ENCODE data around the gene MED23. TPM values are rescaled to one million over a fixed set of nuclear protein-coding genes. Genes with fewer than 3 reads are reported as not detected.

Gene MED23
- total and polyA plus RNA-seq, 9 of the 15 experiments (the other 6 are each of a cell fraction or from before 2014, with no cell fraction given): 13.7 to 61.2 (median 27.2) TPM

- TF ChIP-seq, protein P1, sequence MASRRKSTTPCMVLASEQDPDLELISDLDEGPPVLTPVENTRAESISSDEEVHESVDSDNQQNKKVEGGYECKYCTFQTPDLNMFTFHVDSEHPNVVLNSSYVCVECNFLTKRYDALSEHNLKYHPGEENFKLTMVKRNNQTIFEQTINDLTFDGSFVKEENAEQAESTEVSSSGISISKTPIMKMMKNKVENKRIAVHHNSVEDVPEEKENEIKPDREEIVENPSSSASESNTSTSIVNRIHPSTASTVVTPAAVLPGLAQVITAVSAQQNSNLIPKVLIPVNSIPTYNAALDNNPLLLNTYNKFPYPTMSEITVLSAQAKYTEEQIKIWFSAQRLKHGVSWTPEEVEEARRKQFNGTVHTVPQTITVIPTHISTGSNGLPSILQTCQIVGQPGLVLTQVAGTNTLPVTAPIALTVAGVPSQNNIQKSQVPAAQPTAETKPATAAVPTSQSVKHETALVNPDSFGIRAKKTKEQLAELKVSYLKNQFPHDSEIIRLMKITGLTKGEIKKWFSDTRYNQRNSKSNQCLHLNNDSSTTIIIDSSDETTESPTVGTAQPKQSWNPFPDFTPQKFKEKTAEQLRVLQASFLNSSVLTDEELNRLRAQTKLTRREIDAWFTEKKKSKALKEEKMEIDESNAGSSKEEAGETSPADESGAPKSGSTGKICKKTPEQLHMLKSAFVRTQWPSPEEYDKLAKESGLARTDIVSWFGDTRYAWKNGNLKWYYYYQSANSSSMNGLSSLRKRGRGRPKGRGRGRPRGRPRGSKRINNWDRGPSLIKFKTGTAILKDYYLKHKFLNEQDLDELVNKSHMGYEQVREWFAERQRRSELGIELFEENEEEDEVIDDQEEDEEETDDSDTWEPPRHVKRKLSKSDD (conservative IDR thresholded peaks at IDR 0.05; ENCODE audit: low read length): no peak
- TF ChIP-seq GABPA (tag; conservative IDR thresholded peaks at IDR 0.05; ENCODE audit: low read depth): no peak
- TF ChIP-seq MCM3 (IDR thresholded peaks at IDR 0.05): no peak
- TF ChIP-seq FOXM1 (IDR thresholded peaks at IDR 0.05; ENCODE audit: low read depth): no peak
- no peak for TF ChIP-seq FOXM1 (CRISPR knock-in tag; IDR thresholded peaks at IDR 0.05; ENCODE audit: low read depth)
- no peak for TF ChIP-seq EWSR1 (IDR thresholded peaks at IDR 0.05; ENCODE audit: borderline replicate concordance, low read depth, partially characterized antibody)
- no peak for TF ChIP-seq ZBTB49 (CRISPR knock-in tag; IDR thresholded peaks at IDR 0.05; ENCODE audit: borderline replicate concordance)
- TF ChIP-seq, protein P2, sequence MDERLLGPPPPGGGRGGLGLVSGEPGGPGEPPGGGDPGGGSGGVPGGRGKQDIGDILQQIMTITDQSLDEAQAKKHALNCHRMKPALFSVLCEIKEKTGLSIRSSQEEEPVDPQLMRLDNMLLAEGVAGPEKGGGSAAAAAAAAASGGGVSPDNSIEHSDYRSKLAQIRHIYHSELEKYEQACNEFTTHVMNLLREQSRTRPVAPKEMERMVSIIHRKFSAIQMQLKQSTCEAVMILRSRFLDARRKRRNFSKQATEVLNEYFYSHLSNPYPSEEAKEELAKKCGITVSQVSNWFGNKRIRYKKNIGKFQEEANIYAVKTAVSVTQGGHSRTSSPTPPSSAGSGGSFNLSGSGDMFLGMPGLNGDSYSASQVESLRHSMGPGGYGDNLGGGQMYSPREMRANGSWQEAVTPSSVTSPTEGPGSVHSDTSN (CRISPR knock-in tag; IDR thresholded peaks at IDR 0.05; ENCODE audit: low read depth): no peak
- TF ChIP-seq, protein P2 (tag; conservative IDR thresholded peaks at IDR 0.05; ENCODE audit: low read depth): peak; percentile 55
- no peak for TF ChIP-seq PHB2 (IDR thresholded peaks at IDR 0.05; ENCODE audit: low read depth)
- TF ChIP-seq PYGO2 (tag; IDR thresholded peaks at IDR 0.05): no peak
- no peak for TF ChIP-seq ZNF76 (CRISPR knock-in tag; IDR thresholded peaks at IDR 0.05; ENCODE audit: borderline replicate concordance)
- peak; percentile 66 for TF ChIP-seq FOXJ2 (tag; IDR thresholded peaks at IDR 0.05)
- TF ChIP-seq, protein P3, sequence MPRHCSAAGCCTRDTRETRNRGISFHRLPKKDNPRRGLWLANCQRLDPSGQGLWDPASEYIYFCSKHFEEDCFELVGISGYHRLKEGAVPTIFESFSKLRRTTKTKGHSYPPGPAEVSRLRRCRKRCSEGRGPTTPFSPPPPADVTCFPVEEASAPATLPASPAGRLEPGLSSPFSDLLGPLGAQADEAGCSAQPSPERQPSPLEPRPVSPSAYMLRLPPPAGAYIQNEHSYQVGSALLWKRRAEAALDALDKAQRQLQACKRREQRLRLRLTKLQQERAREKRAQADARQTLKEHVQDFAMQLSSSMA (CRISPR knock-in tag; IDR thresholded peaks at IDR 0.05): no peak
- no peak for TF ChIP-seq DNMT1 (IDR thresholded peaks at IDR 0.05)
- no peak for TF ChIP-seq BDP1 (IDR thresholded peaks at IDR 0.05; ENCODE audit: insufficient read depth, insufficient read length)
- TF ChIP-seq CAMTA2 (CRISPR knock-in tag; conservative IDR thresholded peaks at IDR 0.05): no peak
- TF ChIP-seq NR1H2 (CRISPR knock-in tag; IDR thresholded peaks at IDR 0.05): no peak
- no peak for TF ChIP-seq BRD4 (IDR thresholded peaks at IDR 0.05)
Measured at GRCh38 chr6:131642987-131643611, 15.1 kb upstream of the MED23 start (continued).
